Neural cell (in vitro differentiated cells): ENCODE measurements around the gene AMPH.
A peak's percentile ranks its signal among the peaks of the same experiment; 100 is the strongest.

Experiments used
- EP300 ChIP-seq: fragments of 450-650 bp; conservative IDR thresholded peaks from 2 replicates; pipeline ENCODE4 v1.6.1; 2014; ENCODE audit warnings: antibody characterized with exemption, mild to moderate bottlenecking, moderate library complexity; ENCODE audit not compliant: poor library complexity, severe bottlenecking
- EZH2 ChIP-seq: fragments of 200-600, 300-800 bp; shearing (Covaris generic), sonication (generic); IDR thresholded peaks from 2 replicates; pipeline ENCODE4 v1.6.1; 2014; ENCODE audit warnings: antibody characterized with exemption, low read length, borderline replicate concordance, mild to moderate bottlenecking; ENCODE audit not compliant: insufficient read depth, poor library complexity, severe bottlenecking
- POLR2AphosphoS5 ChIP-seq: IDR thresholded peaks from 2 replicates; pipeline ENCODE4 v1.6.1; 2012
- TAF1 ChIP-seq: IDR thresholded peaks from 2 replicates; pipeline ENCODE4 v1.6.1; 2012; ENCODE audit warnings: low read depth
- TF ChIP-seq, protein P1 (sequence below): fragments of 450-650 bp; IDR thresholded peaks from 2 replicates; pipeline ENCODE4 v1.5.1; 2014; ENCODE audit warnings: antibody characterized with exemption, mild to moderate bottlenecking, moderate library complexity; ENCODE audit not compliant: poor library complexity, severe bottlenecking

DNA sequence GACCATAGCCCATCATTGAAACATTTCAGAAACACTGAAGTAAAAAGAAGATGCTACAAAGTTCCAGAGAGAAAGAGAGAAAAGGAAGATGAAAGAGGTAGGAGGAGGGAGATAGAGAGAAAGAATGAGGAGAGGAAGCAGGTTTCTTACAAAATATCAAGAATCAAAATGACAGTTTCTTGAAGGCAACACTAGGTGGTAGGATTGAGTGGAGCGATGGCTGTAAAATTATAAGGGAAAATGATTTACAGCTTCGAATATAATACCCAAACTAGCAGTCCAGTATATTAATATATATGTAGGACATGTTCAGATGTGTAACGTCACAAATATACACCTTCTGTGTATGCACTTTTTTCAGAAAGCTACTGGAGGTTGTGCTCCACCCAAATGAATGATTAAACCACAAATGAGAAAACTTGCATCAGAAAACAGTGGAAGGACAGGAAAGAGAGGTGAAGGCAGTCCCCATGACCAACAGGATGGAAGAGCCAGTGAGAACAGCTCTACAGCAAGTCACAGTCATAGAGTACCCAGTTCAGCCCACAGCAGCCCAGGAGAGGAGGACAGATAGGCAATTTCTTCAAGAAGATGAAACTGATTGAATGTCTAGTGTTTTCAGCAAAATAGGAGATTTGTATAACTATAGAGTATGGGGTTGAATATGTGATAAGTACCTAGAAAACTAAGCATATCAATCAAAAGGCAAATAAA, 206.3 kb downstream of the AMPH start:
- TF ChIP-seq, protein P1, sequence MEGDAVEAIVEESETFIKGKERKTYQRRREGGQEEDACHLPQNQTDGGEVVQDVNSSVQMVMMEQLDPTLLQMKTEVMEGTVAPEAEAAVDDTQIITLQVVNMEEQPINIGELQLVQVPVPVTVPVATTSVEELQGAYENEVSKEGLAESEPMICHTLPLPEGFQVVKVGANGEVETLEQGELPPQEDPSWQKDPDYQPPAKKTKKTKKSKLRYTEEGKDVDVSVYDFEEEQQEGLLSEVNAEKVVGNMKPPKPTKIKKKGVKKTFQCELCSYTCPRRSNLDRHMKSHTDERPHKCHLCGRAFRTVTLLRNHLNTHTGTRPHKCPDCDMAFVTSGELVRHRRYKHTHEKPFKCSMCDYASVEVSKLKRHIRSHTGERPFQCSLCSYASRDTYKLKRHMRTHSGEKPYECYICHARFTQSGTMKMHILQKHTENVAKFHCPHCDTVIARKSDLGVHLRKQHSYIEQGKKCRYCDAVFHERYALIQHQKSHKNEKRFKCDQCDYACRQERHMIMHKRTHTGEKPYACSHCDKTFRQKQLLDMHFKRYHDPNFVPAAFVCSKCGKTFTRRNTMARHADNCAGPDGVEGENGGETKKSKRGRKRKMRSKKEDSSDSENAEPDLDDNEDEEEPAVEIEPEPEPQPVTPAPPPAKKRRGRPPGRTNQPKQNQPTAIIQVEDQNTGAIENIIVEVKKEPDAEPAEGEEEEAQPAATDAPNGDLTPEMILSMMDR: peak; percentile 21
- TF ChIP-seq EZH2 (no peak), TAF1 (no peak), EP300 (no peak), POLR2AphosphoS5 (no peak)
